ENCODE results near the gene NTM.
"Not testable (repeated sequence)": the region's sequence is repeated elsewhere in the genome, so short reads cannot be mapped to it uniquely, and the experiment has no call there.

- not testable (repeated sequence) for TF ChIP-seq EP300, CTCF, POLR2A, POLR2AphosphoS5 (IDR thresholded peaks at IDR 0.05)
These were observed 700.5 kb downstream of the NTM start for GRCh38 chr11:132070907-132071306.
